ENCODE data around the gene KCTD8. TPM values are rescaled to one million over a fixed set of nuclear protein-coding genes. Genes with fewer than 3 reads are reported as not detected.

Gene KCTD8
- total RNA-seq, 3 donors from 2014 or later (not counting 1 experiment from before 2014, with no cell fraction given) = not detected

DNA sequence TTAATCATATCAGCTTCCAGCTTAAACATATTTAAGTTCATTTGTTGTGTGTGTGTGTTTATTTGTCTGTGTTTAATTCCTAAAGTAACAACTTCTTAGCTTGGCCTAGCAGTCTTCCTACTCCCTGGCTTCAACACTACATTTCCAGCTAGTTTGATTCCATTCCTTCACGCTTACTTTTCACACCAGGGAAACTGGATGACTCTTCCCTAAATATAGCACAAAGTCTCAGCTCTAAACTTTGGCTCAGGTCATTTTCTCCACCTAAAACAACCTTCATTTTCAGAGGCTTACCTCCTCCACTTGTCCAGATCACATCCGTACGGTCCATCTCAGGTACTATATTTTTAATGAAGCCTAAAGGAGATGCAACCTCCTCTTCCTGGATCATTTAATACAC is 94.4 kb downstream of the KCTD8 start:
- H3K27me3 Mint-ChIP-seq (ENCODE audit: low read depth in 2 of 2) = no peaks in the 10 kb centered on the region
- Histone ChIP-seq H3K27ac (ENCODE audit: low read length) (no peak overlapping the region), H3K4me3 (ENCODE audit: low read length) (no peak overlapping the region), H3K4me1 (ENCODE audit: control insufficient read depth, insufficient read depth, low read length) (no peaks in the 10 kb centered on the region), H3K9me3 (ENCODE audit: control insufficient read depth, insufficient read depth, low read length) (no peaks in the 10 kb centered on the region), H3K27me3 (ENCODE audit: control insufficient read depth, insufficient read depth, low read length) (no peaks in the 10 kb centered on the region), H3K36me3 (ENCODE audit: control insufficient read depth, insufficient read depth, low read length) (no peaks in the 10 kb centered on the region)
- WGBS (ENCODE audit: insufficient coverage) = 88% methylated on average over 3 of the region's 3 CpGs
- H3K36me3 Mint-ChIP-seq = peaks cover 10% of the 10 kb centered on the region
- intact Hi-C loops (cut with micrococcal nuclease) = no loop called here
- H3K9me3 Mint-ChIP-seq = peaks cover 14 to 18% of the 10 kb centered on the region in 2 donors
- ATAC-seq = no peak
- no peak overlapping the region for H3K27ac Mint-ChIP-seq
- no peaks in the 10 kb centered on the region for H3K4me1 Mint-ChIP-seq
- DNase-seq = no peak
- TF ChIP-seq, protein P1, sequence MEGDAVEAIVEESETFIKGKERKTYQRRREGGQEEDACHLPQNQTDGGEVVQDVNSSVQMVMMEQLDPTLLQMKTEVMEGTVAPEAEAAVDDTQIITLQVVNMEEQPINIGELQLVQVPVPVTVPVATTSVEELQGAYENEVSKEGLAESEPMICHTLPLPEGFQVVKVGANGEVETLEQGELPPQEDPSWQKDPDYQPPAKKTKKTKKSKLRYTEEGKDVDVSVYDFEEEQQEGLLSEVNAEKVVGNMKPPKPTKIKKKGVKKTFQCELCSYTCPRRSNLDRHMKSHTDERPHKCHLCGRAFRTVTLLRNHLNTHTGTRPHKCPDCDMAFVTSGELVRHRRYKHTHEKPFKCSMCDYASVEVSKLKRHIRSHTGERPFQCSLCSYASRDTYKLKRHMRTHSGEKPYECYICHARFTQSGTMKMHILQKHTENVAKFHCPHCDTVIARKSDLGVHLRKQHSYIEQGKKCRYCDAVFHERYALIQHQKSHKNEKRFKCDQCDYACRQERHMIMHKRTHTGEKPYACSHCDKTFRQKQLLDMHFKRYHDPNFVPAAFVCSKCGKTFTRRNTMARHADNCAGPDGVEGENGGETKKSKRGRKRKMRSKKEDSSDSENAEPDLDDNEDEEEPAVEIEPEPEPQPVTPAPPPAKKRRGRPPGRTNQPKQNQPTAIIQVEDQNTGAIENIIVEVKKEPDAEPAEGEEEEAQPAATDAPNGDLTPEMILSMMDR (IDR thresholded peaks at IDR 0.05) = no peak
- H3K4me3 Mint-ChIP-seq = no peak overlapping the region

DNA sequence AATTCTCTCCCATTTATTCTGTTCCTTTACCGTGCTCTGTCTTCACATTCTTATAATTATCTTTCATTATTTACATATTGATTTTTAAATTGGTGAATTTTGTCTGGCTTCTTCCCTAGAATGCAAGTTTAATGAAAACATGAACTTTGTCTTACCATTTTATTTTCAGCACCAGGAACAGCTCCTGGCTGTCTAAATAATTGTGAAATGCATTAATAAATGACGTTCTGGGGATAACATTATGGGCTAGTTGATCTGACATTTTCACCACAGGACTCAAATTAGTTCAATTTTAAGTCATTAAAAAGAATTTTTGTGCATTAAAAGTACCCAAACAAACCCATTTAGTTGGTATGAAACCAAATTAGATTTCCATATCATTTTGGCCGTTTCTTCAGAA is 97.5 kb downstream of the KCTD8 start:
- ATAC-seq = no peak
- Mint-ChIP-seq H3K27me3 (ENCODE audit: low read depth in 2 of 2) (no peaks in the 10 kb centered on the region), H3K36me3 (peaks cover 10% of the 10 kb centered on the region), H3K4me3 (no peak overlapping the region), H3K4me1 (no peaks in the 10 kb centered on the region), H3K27ac (no peak overlapping the region), H3K9me3 (peaks cover 14 to 24% of the 10 kb centered on the region in 2 donors)
- H3K4me3 ChIP-seq (ENCODE audit: low read length) = no peak overlapping the region
- H3K27me3 ChIP-seq (ENCODE audit: control insufficient read depth, insufficient read depth, low read length) = no peaks in the 10 kb centered on the region
- no peaks in the 10 kb centered on the region for H3K9me3 ChIP-seq (ENCODE audit: control insufficient read depth, insufficient read depth, low read length)
- H3K36me3 ChIP-seq (ENCODE audit: control insufficient read depth, insufficient read depth, low read length) = no peaks in the 10 kb centered on the region
- intact Hi-C loops (cut with micrococcal nuclease) = no loop called here
- H3K4me1 ChIP-seq (ENCODE audit: control insufficient read depth, insufficient read depth, low read length) = no peaks in the 10 kb centered on the region
- 50% methylated on average over 1 of the region's 3 CpGs for WGBS (ENCODE audit: insufficient coverage)
- no peak for DNase-seq
- TF ChIP-seq, protein P1 (IDR thresholded peaks at IDR 0.05) = no peak
- H3K27ac ChIP-seq (ENCODE audit: low read length) = no peak overlapping the region

DNA sequence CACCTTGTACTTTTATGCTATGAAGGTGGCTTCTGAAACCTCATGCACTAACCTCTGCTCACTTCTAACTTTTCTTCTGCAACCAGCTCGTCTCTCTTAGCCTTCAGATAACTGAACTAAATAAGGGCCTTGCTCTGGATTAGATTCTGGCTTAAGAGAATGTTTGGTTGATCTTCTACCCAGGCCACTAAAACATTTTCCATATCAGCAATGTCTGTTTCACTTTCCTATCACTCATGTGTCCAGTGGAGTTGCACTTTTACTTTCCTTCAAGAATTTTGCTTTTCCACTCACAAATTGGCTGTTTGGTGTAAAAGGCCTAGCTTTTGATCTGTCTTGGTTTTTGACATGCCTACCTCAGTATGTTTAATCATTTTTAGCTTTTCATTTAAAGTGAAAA is 105.8 kb downstream of the KCTD8 start:
- no peaks in the 10 kb centered on the region for H3K27me3 ChIP-seq (ENCODE audit: control insufficient read depth, insufficient read depth, low read length)
- 43% methylated on average over 1 of the region's 1 CpG for WGBS (ENCODE audit: insufficient coverage)
- H3K4me3 Mint-ChIP-seq = no peak overlapping the region
- TF ChIP-seq, protein P1 (IDR thresholded peaks at IDR 0.05) = no peak
- peaks cover 7 to 15% of the 10 kb centered on the region in 2 donors for H3K9me3 Mint-ChIP-seq
- H3K27ac Mint-ChIP-seq = no peak overlapping the region
- no peak for DNase-seq
- no peaks in the 10 kb centered on the region for H3K36me3 Mint-ChIP-seq
- H3K4me1 ChIP-seq (ENCODE audit: control insufficient read depth, insufficient read depth, low read length) = no peaks in the 10 kb centered on the region
- no peaks in the 10 kb centered on the region for H3K36me3 ChIP-seq (ENCODE audit: control insufficient read depth, insufficient read depth, low read length)
- H3K27me3 Mint-ChIP-seq (ENCODE audit: low read depth in 2 of 2) = no peaks in the 10 kb centered on the region
- H3K9me3 ChIP-seq (ENCODE audit: control insufficient read depth, insufficient read depth, low read length) = no peaks in the 10 kb centered on the region
- intact Hi-C loops (cut with micrococcal nuclease) = no loop called here
- no peaks in the 10 kb centered on the region for H3K4me1 Mint-ChIP-seq
- ATAC-seq = no peak
- H3K27ac ChIP-seq (ENCODE audit: low read length) = no peak overlapping the region
- H3K4me3 ChIP-seq (ENCODE audit: low read length) = no peak overlapping the region

GRCh38 chr4:44326741-44327140 is 121.9 kb downstream of the KCTD8 start:
- no peaks in the 10 kb centered on the region for H3K36me3 ChIP-seq (ENCODE audit: control insufficient read depth, insufficient read depth, low read length)
- Mint-ChIP-seq H3K36me3 (no peaks in the 10 kb centered on the region), H3K27me3 (ENCODE audit: low read depth in 2 of 2) (no peaks in the 10 kb centered on the region), H3K4me1 (no peaks in the 10 kb centered on the region), H3K4me3 (no peak overlapping the region), H3K27ac (no peak overlapping the region), H3K9me3 (peaks cover 2 to 5% of the 10 kb centered on the region in 2 donors)
- 62% methylated on average over 1 of the region's 2 CpGs for WGBS (ENCODE audit: insufficient coverage)
- no peak for ATAC-seq
- no peak overlapping the region for H3K27ac ChIP-seq (ENCODE audit: low read length)
- H3K4me1 ChIP-seq (ENCODE audit: control insufficient read depth, insufficient read depth, low read length) = no peaks in the 10 kb centered on the region
- TF ChIP-seq, protein P1 (IDR thresholded peaks at IDR 0.05) = no peak
- H3K9me3 ChIP-seq (ENCODE audit: control insufficient read depth, insufficient read depth, low read length) = no peaks in the 10 kb centered on the region
- intact Hi-C loops (cut with micrococcal nuclease) = no loop called here
- no peaks in the 10 kb centered on the region for H3K27me3 ChIP-seq (ENCODE audit: control insufficient read depth, insufficient read depth, low read length)
- DNase-seq = no peak
- no peak overlapping the region for H3K4me3 ChIP-seq (ENCODE audit: low read length)
